ENCODE data around the gene RETN. TPM values are rescaled to one million over a fixed set of nuclear protein-coding genes. Genes with fewer than 3 reads are reported as not detected.

RETN gene
- total and polyA plus RNA-seq, 8 donors: 2.2 to 5.9 TPM; not detected in 6

GRCh38 chr19:7633698-7634097 lies 35.2 kb upstream of the RETN start, which contains the start of gene PCP2:
Gene PCP2 (minus strand): TSS chr19:7633719. CDS start chr19:7633457, 262 bp downstream.
- no peak within 1 kb of the TSS for H3K4me3 ChIP-seq
- no peak within 1 kb of the TSS for H3K27ac ChIP-seq
- no peaks in the 10 kb centered on the region for H3K36me3 ChIP-seq
- H3K4me1 ChIP-seq: peaks cover 5 to 12% (median 8%) of the 10 kb centered on the region in 3 donors
- ATAC-seq (no peak), FAIRE-seq (no peak), DNase-seq (peak in 1 of 6 donors; percentile 39)
- H3K9me3 ChIP-seq: no peaks in the 10 kb centered on the region
- no peak for TF ChIP-seq CTCF (IDR thresholded peaks at IDR 0.05)
- H3K27me3 ChIP-seq: no peaks in the 10 kb centered on the region
- WGBS, 2 donors: 0 to 12% methylated on average over 1 to 2 of the region's 2 CpGs
- intact Hi-C loops (cut with DNase I): no loop called here

GRCh38 chr19:7635670-7636069 lies 33.2 kb upstream of the RETN start:
- Histone ChIP-seq H3K27ac (no peak overlapping the region), H3K4me3 (no peak overlapping the region), H3K9me3 (no peaks in the 10 kb centered on the region), H3K36me3 (no peaks in the 10 kb centered on the region), H3K4me1 (peaks cover 1 to 6% (median 3%) of the 10 kb centered on the region in 3 donors), H3K27me3 (no peaks in the 10 kb centered on the region)
- TF ChIP-seq CTCF (IDR thresholded peaks at IDR 0.05): no peak
- DNase-seq: no peak
- no peak for ATAC-seq
- 51 to 58% methylated on average over 6 of the region's 6 CpGs for WGBS, 2 donors
- FAIRE-seq: no peak
- intact Hi-C loops (cut with DNase I): no loop called here

DNA sequence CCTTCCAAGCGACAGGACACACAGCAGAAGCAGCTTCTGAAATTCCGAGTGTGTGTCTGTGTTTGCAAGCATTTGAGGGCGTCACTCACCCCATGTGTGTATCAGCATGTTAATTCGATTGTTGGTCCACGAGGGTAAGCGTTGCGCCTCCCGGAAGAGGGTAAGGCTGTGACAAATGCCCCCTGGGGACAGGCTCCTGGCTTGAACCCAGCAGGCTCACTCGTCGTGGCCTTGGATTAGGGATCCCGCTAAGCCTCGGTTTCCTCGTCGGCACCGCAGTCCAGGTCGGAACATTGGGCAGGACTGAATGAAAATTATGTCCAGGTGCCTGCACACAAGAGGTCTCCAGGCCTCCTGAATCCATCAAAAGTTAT lies 32.5 kb upstream of the RETN start:
- peak overlapping the region; percentile 76 to 83 (median 80) for H3K27ac ChIP-seq
- WGBS, 2 donors: 67% methylated on average over 16 of the region's 16 CpGs
- ATAC-seq (no peak), FAIRE-seq (no peak), DNase-seq (peak in 1 of 6 donors; percentile 68)
- peaks cover 0 to 4% (median 0%) of the 10 kb centered on the region in 3 donors for H3K4me1 ChIP-seq
- no peaks in the 10 kb centered on the region for H3K36me3 ChIP-seq
- peak overlapping the region in 3 of 4 donors; percentile 77 to 90 (median 87) for H3K4me3 ChIP-seq
- no peaks in the 10 kb centered on the region for H3K27me3 ChIP-seq
- intact Hi-C loops (cut with DNase I): no loop called here
- H3K9me3 ChIP-seq: no peaks in the 10 kb centered on the region
- TF ChIP-seq CTCF (IDR thresholded peaks at IDR 0.05): no peak

GRCh38 chr19:7636691-7637373 lies 32.0 kb upstream of the RETN start, which contains the start of gene STXBP2:
Gene STXBP2 (plus strand): TSS chr19:7637110. CDS start chr19:7637150, 40 bp downstream.
- intact Hi-C loops (cut with DNase I): no loop called here
- TF ChIP-seq CTCF (IDR thresholded peaks at IDR 0.05): peak in 2 of 4 donors; percentile 27 to 30
- 7 to 9% methylated on average over 51 to 61 of the region's 61 CpGs for WGBS, 2 donors
- no peaks in the 10 kb centered on the region for H3K9me3 ChIP-seq
- no peaks in the 10 kb centered on the region for H3K36me3 ChIP-seq
- peak within 1 kb of the TSS; percentile 76 to 83 (median 80) for H3K27ac ChIP-seq
- peak; percentile 86 to 97 (median 94) for DNase-seq
- H3K4me3 ChIP-seq: peak within 1 kb of the TSS; percentile 66 to 90 (median 82)
- H3K4me1 ChIP-seq: peaks cover 0 to 4% (median 0%) of the 10 kb centered on the region in 3 donors
- peak; percentile 96 to 99 (median 98) for ATAC-seq
- no peak for FAIRE-seq
- H3K27me3 ChIP-seq: no peaks in the 10 kb centered on the region
